Measurements from ENCODE around the gene ZNF268.

GRCh38 chr12:133217219-133217618 is 35.9 kb downstream of the ZNF268 start:
- no peak for TF ChIP-seq REST (IDR thresholded peaks at IDR 0.05)
- no peak for TF ChIP-seq CTCF (IDR thresholded peaks at IDR 0.05; ENCODE audit: low read depth, low read length, missing input control)
- no peak for TF ChIP-seq FOXA2 (IDR thresholded peaks at IDR 0.05)
- no peak for TF ChIP-seq GABPA (IDR thresholded peaks at IDR 0.05 in 1 of 2, conservative IDR thresholded peaks at IDR 0.05 in 1 of 2)
- no peak for TF ChIP-seq YY1 (IDR thresholded peaks at IDR 0.05)
- TF ChIP-seq RAD21 (IDR thresholded peaks at IDR 0.05): no peak
- TF ChIP-seq FOXA1 (IDR thresholded peaks at IDR 0.05): no peak
- no peak for TF ChIP-seq JUND (IDR thresholded peaks at IDR 0.05)

Measured in liver (tissue), 3 donors.